Mucosa of rectum (tissue), 2 donors: ENCODE measurements around the gene TMA7B.

Experiments used
- H3K27ac ChIP-seq, 2 donors: one replicate each; pipeline ENCODE4 v1.7.0; 2013; ENCODE audit warnings: inconsistent platforms in 2 of 2, low read depth in 2 of 2, low read length in 2 of 2
- H3K27me3 ChIP-seq, 2 donors: one replicate each; pipeline ENCODE4 v1.7.0; 2013; ENCODE audit warnings: low read length in 2 of 2; ENCODE audit not compliant: control insufficient read depth in 2 of 2, insufficient read depth in 2 of 2
- H3K36me3 ChIP-seq, 2 donors: one replicate each; pipeline ENCODE4 v1.7.0; 2013; ENCODE audit warnings: low read length in 2 of 2; ENCODE audit not compliant: control insufficient read depth in 2 of 2, insufficient read depth in 2 of 2
- H3K4me1 ChIP-seq, 2 donors: one replicate each; pipeline ENCODE4 v1.7.0; 2013; ENCODE audit warnings: low read length in 2 of 2, mild to moderate bottlenecking in 1 of 2; ENCODE audit not compliant: control insufficient read depth in 2 of 2, insufficient read depth in 2 of 2
- H3K4me3 ChIP-seq, 2 donors: one replicate each; pipeline ENCODE4 v1.7.0; 2013; ENCODE audit warnings: low read length in 2 of 2
- H3K9ac ChIP-seq, 2 donors: one replicate each; pipeline ENCODE4 v1.7.0; 2013; ENCODE audit warnings: low read length in 2 of 2, low read depth in 1 of 2, mild to moderate bottlenecking in 1 of 2
- H3K9me3 ChIP-seq, 2 donors: one replicate each; pipeline ENCODE4 v1.7.0; 2013; ENCODE audit warnings: low read length in 2 of 2; ENCODE audit not compliant: control insufficient read depth in 2 of 2
- donor health status: healthy.
- donor health status: Normal muscosa, but diverticular disease.

TMA7B gene

GRCh38 chr22:39959640-39960447 lies at the start of gene TMA7B:
TSS of gene TMA7B (plus strand) at chr22:39960397. CDS start at chr22:39964375, 3,978 bp downstream.
- no peak within 1 kb of the TSS for H3K9ac ChIP-seq
- H3K4me1 ChIP-seq = peaks cover 0 to 3% of the 10 kb centered on the region in 2 donors
- H3K27ac ChIP-seq = no peak within 1 kb of the TSS
- H3K4me3 ChIP-seq = peak within 1 kb of the TSS in 1 of 2 donors; percentile 15
- H3K36me3 ChIP-seq = peaks cover 0 to 2% of the 10 kb centered on the region in 2 donors
- H3K27me3 ChIP-seq = no peaks in the 10 kb centered on the region
- H3K9me3 ChIP-seq = no peaks in the 10 kb centered on the region

- Histone ChIP-seq H3K27ac (no peak overlapping the region), H3K4me1 (peaks cover 0 to 3% of the 10 kb centered on the region in 2 donors), H3K27me3 (peaks cover 0 to 2% of the 10 kb centered on the region in 2 donors), H3K36me3 (no peaks in the 10 kb centered on the region), H3K4me3 (no peak overlapping the region), H3K9ac (no peak overlapping the region), H3K9me3 (no peaks in the 10 kb centered on the region)
Observed at GRCh38 chr22:39910876-39911613, 49.2 kb upstream of the TMA7B start.

GRCh38 chr22:39913321-39913720 lies 46.9 kb upstream of the TMA7B start:
- H3K9me3 ChIP-seq = no peaks in the 10 kb centered on the region
- no peak overlapping the region for H3K9ac ChIP-seq
- peaks cover 0 to 3% of the 10 kb centered on the region in 2 donors for H3K4me1 ChIP-seq
- peaks cover 0 to 2% of the 10 kb centered on the region in 2 donors for H3K27me3 ChIP-seq
- H3K36me3 ChIP-seq = no peaks in the 10 kb centered on the region
- H3K4me3 ChIP-seq = no peak overlapping the region
- no peak overlapping the region for H3K27ac ChIP-seq

GRCh38 chr22:39913886-39914285 lies 46.3 kb upstream of the TMA7B start:
- Histone ChIP-seq H3K36me3 (no peaks in the 10 kb centered on the region), H3K27ac (no peak overlapping the region), H3K9me3 (no peaks in the 10 kb centered on the region), H3K9ac (no peak overlapping the region), H3K27me3 (no peaks in the 10 kb centered on the region), H3K4me3 (no peak overlapping the region), H3K4me1 (peaks cover 0 to 3% of the 10 kb centered on the region in 2 donors)

GRCh38 chr22:39914584-39914983 lies 45.6 kb upstream of the TMA7B start:
- Histone ChIP-seq H3K9me3 (no peaks in the 10 kb centered on the region), H3K9ac (no peak overlapping the region), H3K4me3 (no peak overlapping the region), H3K27ac (no peak overlapping the region), H3K36me3 (no peaks in the 10 kb centered on the region), H3K4me1 (peaks cover 0 to 3% of the 10 kb centered on the region in 2 donors), H3K27me3 (no peaks in the 10 kb centered on the region)

GRCh38 chr22:39915295-39915726 lies 44.9 kb upstream of the TMA7B start:
- Histone ChIP-seq H3K9ac (no peak overlapping the region), H3K27ac (no peak overlapping the region), H3K4me1 (peaks cover 0 to 3% of the 10 kb centered on the region in 2 donors), H3K36me3 (no peaks in the 10 kb centered on the region), H3K9me3 (no peaks in the 10 kb centered on the region), H3K27me3 (no peaks in the 10 kb centered on the region), H3K4me3 (no peak overlapping the region)

- H3K4me3 ChIP-seq = no peak overlapping the region
- H3K27me3 ChIP-seq = no peaks in the 10 kb centered on the region
- H3K9ac ChIP-seq = no peak overlapping the region
- no peak overlapping the region for H3K27ac ChIP-seq
- peaks cover 0 to 3% of the 10 kb centered on the region in 2 donors for H3K4me1 ChIP-seq
- no peaks in the 10 kb centered on the region for H3K36me3 ChIP-seq
- no peaks in the 10 kb centered on the region for H3K9me3 ChIP-seq
Observed at GRCh38 chr22:39916496-39916895, 43.7 kb upstream of the TMA7B start.

- no peaks in the 10 kb centered on the region for H3K27me3 ChIP-seq
- no peaks in the 10 kb centered on the region for H3K9me3 ChIP-seq
- no peak overlapping the region for H3K9ac ChIP-seq
- no peaks in the 10 kb centered on the region for H3K36me3 ChIP-seq
- peaks cover 0 to 3% of the 10 kb centered on the region in 2 donors for H3K4me1 ChIP-seq
- H3K4me3 ChIP-seq = no peak overlapping the region
- H3K27ac ChIP-seq = no peak overlapping the region
Observed at GRCh38 chr22:39917197-39917643, 43.0 kb upstream of the TMA7B start.

GRCh38 chr22:39917776-39918495 lies 42.3 kb upstream of the TMA7B start:
- Histone ChIP-seq H3K4me1 (peaks cover 0 to 3% of the 10 kb centered on the region in 2 donors), H3K27ac (no peak overlapping the region), H3K27me3 (no peaks in the 10 kb centered on the region), H3K9me3 (no peaks in the 10 kb centered on the region), H3K36me3 (no peaks in the 10 kb centered on the region), H3K9ac (no peak overlapping the region), H3K4me3 (no peak overlapping the region)
